C4-2B (cell line): Measurements from ENCODE around the gene CNTN5.

ENCODE experiments used
- ZFX ChIP-seq: fragments of 450-650 bp; IDR thresholded peaks from 2 replicates; pipeline ENCODE4 v1.6.1; 2017
- TF ChIP-seq, protein P1 (sequence below): fragments of 450-650 bp; conservative IDR thresholded peaks from 2 replicates; pipeline ENCODE4 v1.5.1; 2017; ENCODE audit warnings: mild to moderate bottlenecking

DNA sequence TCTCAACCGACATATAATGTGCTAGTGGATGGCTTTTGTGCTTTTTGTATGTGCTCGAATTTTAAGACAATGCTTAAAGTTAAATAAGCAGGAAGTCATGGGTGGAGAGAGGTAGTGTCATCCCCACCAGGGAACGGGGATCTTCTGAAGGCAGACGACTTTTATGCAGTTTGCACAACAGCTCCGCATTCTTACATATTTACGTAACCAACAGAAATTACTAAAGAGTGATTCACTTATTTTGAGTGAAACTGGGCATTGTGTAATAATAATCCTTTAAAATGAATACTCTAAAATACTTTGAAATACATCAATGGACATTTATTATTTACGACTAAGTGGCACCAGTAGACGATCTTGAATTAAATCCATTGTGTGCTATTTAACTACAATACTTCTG, 305.1 kb downstream of the CNTN5 start:
- TF ChIP-seq, protein P1, sequence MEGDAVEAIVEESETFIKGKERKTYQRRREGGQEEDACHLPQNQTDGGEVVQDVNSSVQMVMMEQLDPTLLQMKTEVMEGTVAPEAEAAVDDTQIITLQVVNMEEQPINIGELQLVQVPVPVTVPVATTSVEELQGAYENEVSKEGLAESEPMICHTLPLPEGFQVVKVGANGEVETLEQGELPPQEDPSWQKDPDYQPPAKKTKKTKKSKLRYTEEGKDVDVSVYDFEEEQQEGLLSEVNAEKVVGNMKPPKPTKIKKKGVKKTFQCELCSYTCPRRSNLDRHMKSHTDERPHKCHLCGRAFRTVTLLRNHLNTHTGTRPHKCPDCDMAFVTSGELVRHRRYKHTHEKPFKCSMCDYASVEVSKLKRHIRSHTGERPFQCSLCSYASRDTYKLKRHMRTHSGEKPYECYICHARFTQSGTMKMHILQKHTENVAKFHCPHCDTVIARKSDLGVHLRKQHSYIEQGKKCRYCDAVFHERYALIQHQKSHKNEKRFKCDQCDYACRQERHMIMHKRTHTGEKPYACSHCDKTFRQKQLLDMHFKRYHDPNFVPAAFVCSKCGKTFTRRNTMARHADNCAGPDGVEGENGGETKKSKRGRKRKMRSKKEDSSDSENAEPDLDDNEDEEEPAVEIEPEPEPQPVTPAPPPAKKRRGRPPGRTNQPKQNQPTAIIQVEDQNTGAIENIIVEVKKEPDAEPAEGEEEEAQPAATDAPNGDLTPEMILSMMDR, result no peak
- TF ChIP-seq ZFX, result no peak
